GM19193 (cell line): ENCODE data around the gene C19orf67.

Experiments used
- POLR2A ChIP-seq: IDR thresholded peaks from 4 replicates; pipeline ENCODE4 v1.6.1; 2011; ENCODE audit not compliant: insufficient read depth, insufficient read length; ENCODE audit errors: extremely low read depth

Gene C19orf67

DNA sequence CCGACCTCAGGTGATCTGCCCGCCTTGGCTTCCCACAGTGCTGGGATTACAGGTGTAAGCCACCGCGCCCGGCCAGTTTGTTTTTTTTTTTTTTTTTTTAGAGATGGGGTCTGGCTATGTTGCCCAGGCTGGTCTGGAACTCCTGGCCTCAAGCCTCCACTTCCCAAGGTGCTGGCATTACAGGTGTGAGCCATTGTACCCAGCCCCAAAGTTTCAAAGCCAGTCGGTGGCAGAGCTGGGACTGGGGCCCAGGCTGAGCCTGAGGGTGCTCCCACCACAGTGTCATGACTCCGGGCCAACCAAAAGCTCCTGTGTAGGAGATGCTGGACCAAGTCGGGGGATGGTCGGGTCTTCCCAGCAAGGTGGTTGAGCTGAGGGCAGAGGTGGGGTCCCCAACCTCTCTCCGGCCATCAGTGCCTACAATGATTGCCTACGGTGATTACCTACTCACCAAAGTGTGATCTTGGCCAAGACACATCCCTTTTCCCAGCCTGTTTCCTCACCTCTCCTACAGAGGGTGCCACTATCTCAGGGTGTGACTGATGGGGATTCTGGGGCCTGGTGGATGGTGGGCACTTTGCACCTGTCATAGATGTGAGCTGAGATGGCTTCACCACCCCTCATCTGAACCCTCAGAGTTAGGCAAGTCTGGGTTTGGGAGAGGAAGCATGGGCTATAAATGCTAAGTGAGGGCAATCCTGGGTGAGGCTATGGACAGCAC is 10.8 kb upstream of the C19orf67 start:
- no peak for TF ChIP-seq POLR2A

GRCh38 chr19:14094854-14095253 is 9.3 kb upstream of the C19orf67 start:
- no peak for TF ChIP-seq POLR2A

DNA sequence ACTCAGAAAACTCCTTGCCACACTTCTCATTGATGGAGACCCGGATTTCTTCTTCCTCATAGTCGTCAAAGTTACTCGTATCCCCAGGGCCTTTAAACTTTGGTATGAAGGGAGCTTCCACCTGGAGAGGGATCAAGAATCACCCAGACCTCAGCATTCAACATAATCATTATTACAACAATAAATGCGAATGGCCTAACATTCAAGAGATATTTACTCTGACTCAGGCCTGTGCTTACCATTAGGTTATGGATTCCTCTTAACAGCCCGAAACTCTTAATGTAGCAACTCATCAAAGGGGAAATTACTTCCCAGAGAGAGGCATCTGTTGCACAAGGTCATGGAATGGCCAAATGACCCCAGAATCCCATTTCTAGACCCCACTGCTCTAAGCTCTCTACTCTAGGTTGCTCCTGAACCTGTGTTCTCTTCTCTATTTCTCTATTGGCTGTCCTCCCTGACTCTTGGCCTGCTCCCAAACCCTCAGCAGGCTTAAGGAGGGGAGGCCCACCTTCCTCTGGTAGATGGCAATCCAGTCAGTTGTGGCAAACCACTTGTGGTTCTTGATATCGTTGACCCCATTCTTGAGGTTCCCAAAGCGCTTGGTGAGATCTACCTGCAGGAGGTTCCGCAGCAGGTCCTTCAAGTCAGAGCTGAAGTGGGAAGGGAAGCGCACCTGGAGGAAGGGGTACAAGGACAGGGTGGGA is 7.7 kb upstream of the C19orf67 start:
- no peak for TF ChIP-seq POLR2A

GRCh38 chr19:14091813-14092462 is 6.4 kb upstream of the C19orf67 start:
- no peak for TF ChIP-seq POLR2A

DNA sequence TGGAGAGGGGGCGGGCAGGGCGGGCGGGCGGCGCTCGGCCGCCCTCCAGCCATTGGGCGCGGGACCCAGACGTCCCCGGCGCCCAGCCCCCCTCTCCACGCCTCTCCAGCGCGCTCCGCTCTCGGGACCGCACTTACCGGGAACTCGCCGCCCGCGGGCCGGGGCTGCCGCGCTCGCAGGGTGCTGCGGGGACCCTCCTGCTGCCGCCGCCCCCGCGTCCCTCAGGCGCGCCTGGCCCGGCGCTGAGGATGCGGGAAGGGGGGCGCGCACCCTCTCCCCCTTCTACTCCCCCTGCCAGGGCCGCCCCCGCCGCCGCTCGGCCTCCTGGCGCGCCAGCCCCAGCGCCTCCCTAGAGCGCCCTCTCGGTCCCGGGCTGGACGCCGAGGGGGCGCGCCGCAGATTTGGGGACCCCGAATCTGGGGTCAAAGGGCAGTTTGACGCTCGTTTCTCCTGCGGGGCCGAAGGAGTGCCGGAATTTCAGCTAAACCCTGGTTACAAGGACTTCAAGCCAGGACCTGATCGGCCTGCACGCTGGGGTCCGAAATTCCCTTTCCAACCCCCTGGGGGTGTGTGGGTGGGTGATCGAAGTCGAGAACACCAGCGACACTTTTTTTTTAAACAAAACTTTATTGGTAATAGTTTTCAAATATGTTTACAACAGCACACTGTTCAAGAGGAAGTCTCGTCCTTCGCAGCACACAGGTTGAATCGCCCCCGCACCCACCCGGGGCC is 5.7 kb upstream of the C19orf67 start:
- peak; percentile 64 for TF ChIP-seq POLR2A

GRCh38 chr19:14090509-14091080 is 5.0 kb upstream of the C19orf67 start, which contains the start of gene SAMD1:
TSS of gene SAMD1 (minus strand) at chr19:14090751.
- no peak for TF ChIP-seq POLR2A

GRCh38 chr19:14089662-14090508 is 4.3 kb upstream of the C19orf67 start:
- no peak for TF ChIP-seq POLR2A

GRCh38 chr19:14089412-14089661 is 3.8 kb upstream of the C19orf67 start:
- TF ChIP-seq POLR2A: no peak

DNA sequence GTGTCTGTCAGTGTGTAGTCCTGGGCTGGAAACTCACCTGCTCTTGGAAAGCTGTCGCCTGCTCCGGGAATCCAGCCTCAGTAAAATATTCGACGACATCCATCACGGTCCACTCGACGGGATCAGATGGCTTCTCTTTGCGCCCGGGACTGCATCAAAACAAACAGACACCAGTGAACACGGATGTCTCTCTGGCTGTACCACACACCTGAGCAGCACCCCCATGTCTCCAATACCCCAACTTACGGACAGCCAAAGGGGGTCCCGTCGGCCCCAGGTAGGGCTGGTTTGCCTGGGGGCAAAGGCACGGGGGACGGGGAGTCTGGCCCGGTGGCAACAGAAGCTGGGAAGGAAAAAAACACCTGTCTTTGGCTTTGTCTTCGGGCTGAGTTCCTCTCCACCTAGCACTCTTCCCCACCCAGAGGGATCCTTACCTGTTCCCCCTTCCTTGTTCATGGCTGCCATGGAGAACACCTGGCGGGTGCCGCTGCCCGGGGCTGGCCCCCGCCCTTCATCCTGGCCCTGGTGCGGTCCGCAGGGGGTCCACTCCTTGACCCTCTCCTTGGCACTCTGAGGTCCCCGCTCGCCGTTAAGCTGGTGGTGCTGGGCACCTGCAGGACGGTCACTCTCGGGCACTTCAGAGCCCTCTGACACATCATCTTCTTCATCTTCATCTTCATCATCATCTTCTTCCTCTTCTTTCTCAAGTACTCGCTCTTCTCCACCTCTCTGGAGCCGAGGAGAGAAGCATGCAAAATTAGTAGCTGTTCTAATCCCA is 3.2 kb upstream of the C19orf67 start:
- TF ChIP-seq POLR2A: no peak

GRCh38 chr19:14086098-14086497 is 515 bp upstream of the C19orf67 start:
- TF ChIP-seq POLR2A: no peak

- TF ChIP-seq POLR2A: no peak
These were observed 3.0 kb downstream of the C19orf67 start for GRCh38 chr19:14082675-14082960.

DNA sequence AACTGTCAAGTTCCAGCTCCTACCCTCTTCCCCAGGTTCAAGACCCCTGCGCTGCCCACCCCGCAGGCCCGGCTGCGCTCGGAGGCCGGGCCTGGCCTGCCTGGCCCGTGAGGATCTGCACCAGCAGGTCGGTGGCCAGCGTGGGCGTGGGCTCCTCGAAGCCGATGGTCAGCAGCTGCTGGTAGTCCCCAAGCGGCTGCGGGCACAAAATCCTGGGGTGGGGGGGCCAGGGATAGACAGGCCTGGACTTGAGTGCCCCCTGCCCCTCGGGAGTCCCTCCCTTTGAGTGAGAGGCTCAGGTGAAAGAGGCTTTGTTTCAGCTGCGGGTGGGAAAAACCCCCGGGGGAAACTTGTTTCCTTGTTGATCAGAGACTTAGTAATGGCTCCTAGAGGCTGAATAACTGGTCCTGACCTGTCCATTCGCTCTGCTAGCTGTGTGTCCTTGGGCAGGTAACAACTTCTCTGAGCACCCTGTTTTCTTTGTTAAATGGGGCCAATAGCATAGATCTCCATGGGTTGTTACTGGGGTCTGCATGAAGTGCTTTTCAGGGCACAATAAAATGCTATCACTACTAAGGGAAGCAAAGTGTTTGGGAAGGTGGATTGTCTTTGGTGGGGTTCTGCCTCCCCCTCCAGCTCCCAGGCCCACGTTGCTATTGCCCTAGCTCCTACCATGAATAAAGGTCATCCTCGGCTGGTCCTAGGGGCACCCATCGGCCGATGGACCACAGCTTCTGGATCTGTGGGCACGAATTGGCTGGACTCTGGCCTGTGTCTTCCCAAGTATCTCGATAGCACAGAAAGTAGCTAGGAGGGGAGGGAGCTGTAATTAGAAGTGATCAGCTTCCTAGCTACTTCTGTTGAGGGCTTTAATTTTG is 3.5 kb downstream of the C19orf67 start:
- TF ChIP-seq POLR2A: peak; percentile 8
